Measurements from ENCODE around the gene AMPH. TPM values are rescaled to one million over a fixed set of nuclear protein-coding genes. Genes with fewer than 3 reads are reported as not detected.

The AMPH gene
- total RNA-seq, 4 donors from 2014 or later: 5.0 to 11.8 (median 7.8) TPM

DNA sequence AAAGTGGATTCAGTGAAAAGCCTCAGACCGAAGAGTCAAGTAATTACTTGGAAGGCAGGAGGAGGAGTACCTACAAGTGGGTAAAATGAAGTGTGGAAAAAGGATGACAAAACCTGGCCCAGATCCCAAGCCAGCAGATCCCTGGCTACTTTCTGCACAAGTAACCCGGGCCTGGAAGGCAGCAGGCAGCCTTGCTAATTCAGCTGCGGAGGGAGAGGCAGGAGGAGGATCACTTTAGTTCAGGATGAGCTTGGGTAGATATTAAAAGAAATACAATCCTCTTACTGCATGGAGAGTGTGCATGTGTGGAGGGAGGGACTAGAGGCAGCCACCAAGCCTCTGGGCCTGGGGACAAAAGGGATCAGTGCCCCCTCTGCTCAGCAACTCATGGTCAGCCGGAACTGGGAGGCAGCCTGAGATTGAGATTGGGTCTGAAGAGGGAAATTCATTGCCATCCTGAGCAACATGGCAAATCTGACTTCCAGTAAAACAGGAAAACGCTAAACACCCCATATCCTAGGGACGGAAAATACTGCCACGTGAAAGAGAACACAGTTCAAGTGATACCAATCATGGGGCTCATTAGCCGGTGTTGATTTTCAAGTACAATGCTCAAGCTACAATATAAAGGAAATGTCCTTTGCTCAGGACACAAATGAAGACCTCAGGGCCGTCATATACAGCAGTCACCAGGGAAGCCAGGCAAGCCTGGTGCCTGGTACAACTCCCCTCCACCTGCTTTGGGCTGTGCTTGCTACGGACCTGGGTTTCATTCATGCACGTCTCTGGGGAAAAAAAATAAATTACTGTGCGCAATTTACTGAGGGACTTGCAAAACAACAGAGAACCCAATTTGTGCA, 1.3 kb downstream of the AMPH start:
- H3K27ac ChIP-seq (replicated peaks in 1 of 4): no peak overlapping the region
- peaks cover 0 to 26% (median 4%) of the 10 kb centered on the region in 4 donors for H3K27me3 ChIP-seq
- 58% methylated on average over 12 of the region's 12 CpGs for WGBS
- peaks cover 0 to 5% (median 0%) of the 10 kb centered on the region in 4 donors for H3K9me3 ChIP-seq
- H3K4me3 ChIP-seq: peak overlapping the region; percentile 61 to 74 (median 63)
- TF ChIP-seq EP300 (IDR thresholded peaks at IDR 0.05) (no peak), POLR2AphosphoS5 (IDR thresholded peaks at IDR 0.05) (no peak), POLR2A (IDR thresholded peaks at IDR 0.05; ENCODE audit: low read depth) (no peak)
- TF ChIP-seq, protein P1, sequence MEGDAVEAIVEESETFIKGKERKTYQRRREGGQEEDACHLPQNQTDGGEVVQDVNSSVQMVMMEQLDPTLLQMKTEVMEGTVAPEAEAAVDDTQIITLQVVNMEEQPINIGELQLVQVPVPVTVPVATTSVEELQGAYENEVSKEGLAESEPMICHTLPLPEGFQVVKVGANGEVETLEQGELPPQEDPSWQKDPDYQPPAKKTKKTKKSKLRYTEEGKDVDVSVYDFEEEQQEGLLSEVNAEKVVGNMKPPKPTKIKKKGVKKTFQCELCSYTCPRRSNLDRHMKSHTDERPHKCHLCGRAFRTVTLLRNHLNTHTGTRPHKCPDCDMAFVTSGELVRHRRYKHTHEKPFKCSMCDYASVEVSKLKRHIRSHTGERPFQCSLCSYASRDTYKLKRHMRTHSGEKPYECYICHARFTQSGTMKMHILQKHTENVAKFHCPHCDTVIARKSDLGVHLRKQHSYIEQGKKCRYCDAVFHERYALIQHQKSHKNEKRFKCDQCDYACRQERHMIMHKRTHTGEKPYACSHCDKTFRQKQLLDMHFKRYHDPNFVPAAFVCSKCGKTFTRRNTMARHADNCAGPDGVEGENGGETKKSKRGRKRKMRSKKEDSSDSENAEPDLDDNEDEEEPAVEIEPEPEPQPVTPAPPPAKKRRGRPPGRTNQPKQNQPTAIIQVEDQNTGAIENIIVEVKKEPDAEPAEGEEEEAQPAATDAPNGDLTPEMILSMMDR (IDR thresholded peaks at IDR 0.05): no peak
- intact Hi-C loops (cut with DNase I): no loop called here
- DNase-seq (ENCODE audit: extremely low spot score): no peak
- no peaks in the 10 kb centered on the region for H3K36me3 ChIP-seq
- peaks cover 8 to 23% (median 19%) of the 10 kb centered on the region in 4 donors for H3K4me1 ChIP-seq

DNA sequence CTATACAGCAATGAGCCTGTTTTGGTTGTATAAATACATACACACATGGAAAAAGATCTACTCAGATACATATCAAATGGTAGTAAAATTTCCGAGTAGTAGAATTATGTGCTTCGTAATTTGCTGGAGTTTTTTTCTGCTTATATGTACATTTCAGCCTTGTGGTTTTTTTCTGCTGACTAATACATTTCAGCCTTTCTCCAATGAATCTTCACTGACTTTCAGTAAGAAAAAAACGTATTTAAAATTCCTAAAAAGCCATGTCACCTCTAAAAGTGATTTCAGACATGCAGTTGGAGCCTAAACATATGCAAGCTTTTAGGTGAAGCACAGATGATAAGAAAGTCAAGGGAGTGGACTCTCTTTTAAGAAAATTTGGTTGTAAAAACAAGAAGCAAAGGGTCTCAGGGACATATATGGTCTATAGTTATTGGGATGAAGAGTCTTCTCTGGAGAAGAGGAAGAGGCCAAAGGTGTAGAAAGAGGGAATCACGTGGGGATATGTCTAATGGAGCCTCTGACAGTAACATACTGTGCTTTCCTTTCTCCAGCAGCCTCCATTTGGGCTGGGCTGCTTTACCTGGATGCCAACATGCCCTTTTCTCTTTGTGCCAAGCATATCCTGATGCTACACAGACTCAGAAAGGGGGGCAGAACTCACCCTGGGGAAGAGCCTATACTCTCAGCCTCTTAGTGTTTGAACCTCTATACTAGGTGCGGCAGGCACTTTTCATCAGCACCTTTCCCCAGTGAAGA, 2.4 kb downstream of the AMPH start:
- Histone ChIP-seq H3K36me3 (no peaks in the 10 kb centered on the region), H3K27ac (replicated peaks in 1 of 4) (no peak overlapping the region), H3K9me3 (peaks cover 0 to 5% (median 0%) of the 10 kb centered on the region in 4 donors), H3K4me3 (no peak overlapping the region), H3K4me1 (peaks cover 8 to 23% (median 19%) of the 10 kb centered on the region in 4 donors), H3K27me3 (peaks cover 0 to 26% (median 4%) of the 10 kb centered on the region in 4 donors)
- DNase-seq (ENCODE audit: extremely low spot score): no peak
- intact Hi-C loops (cut with DNase I): no loop called here
- TF ChIP-seq EP300 (IDR thresholded peaks at IDR 0.05): no peak
- TF ChIP-seq, protein P1 (IDR thresholded peaks at IDR 0.05): no peak
- no peak for TF ChIP-seq POLR2A (IDR thresholded peaks at IDR 0.05; ENCODE audit: low read depth)
- no peak for TF ChIP-seq POLR2AphosphoS5 (IDR thresholded peaks at IDR 0.05)
- whole genome bisulfite sequencing: 76% methylated on average over 5 of the region's 5 CpGs

DNA sequence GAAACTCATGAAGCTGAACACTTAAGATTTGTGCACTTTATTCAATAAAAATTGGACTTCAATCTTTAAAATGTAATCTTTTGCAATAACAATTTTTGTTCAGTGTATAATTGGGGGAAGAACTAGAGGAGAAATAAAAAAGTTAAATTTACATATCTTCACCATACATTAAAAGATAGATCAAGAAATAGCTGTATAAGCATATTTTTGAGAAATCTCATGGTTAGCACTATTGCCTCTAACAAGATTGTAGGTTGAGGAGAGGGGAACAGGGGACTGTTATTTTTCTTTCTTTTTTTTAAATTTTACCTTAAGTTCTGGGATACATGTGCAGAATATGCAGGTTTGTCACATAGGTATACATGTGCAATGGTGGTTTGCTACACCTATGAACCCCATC, 5.3 kb downstream of the AMPH start:
- TF ChIP-seq, protein P1 (IDR thresholded peaks at IDR 0.05): no peak
- no peak for TF ChIP-seq POLR2A (IDR thresholded peaks at IDR 0.05; ENCODE audit: low read depth)
- no peak for TF ChIP-seq POLR2AphosphoS5 (IDR thresholded peaks at IDR 0.05)
- TF ChIP-seq EP300 (IDR thresholded peaks at IDR 0.05): no peak
- no peak for DNase-seq (ENCODE audit: extremely low spot score)
- Histone ChIP-seq H3K9me3 (peaks cover 0 to 5% (median 0%) of the 10 kb centered on the region in 4 donors), H3K27ac (replicated peaks in 1 of 4) (no peak overlapping the region), H3K27me3 (peaks cover 0 to 15% (median 4%) of the 10 kb centered on the region in 4 donors), H3K36me3 (no peaks in the 10 kb centered on the region), H3K4me3 (no peak overlapping the region), H3K4me1 (peaks cover 8 to 20% (median 12%) of the 10 kb centered on the region in 4 donors)
- intact Hi-C loops (cut with DNase I): no loop called here

DNA sequence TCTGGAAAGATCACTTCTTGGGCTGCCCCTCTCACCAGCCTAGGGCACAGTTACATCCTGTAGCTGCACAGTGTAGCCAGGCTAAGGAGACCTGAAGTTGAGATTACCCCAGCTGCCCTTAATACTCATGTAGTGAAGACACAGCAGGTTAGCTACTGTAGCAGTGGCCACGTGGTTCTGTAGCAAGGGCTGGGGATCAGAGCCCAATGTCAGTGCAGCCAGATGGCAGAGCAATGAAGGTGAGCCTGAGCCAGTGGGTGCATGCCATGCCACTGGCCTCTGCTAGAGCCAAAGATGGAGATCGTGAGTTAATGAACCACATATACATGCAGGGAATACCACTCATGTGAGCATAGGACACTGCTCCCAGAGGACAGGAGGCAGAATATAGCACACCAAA, 15.5 kb downstream of the AMPH start:
- intact Hi-C loops (cut with DNase I): no loop called here
- no peak for TF ChIP-seq POLR2A (IDR thresholded peaks at IDR 0.05; ENCODE audit: low read depth)
- TF ChIP-seq POLR2AphosphoS5 (IDR thresholded peaks at IDR 0.05): no peak
- TF ChIP-seq, protein P1 (IDR thresholded peaks at IDR 0.05): no peak
- TF ChIP-seq EP300 (IDR thresholded peaks at IDR 0.05): no peak
- no CpG with 5 or more reads among the region's 2 CpGs for WGBS
- no peaks in the 10 kb centered on the region for H3K9me3 ChIP-seq
- no peaks in the 10 kb centered on the region for H3K27me3 ChIP-seq
- no peak overlapping the region for H3K27ac ChIP-seq (replicated peaks in 1 of 4)
- DNase-seq (ENCODE audit: extremely low spot score): no peak
- H3K4me1 ChIP-seq: no peaks in the 10 kb centered on the region
- H3K36me3 ChIP-seq: no peaks in the 10 kb centered on the region
- H3K4me3 ChIP-seq: no peak overlapping the region

Data from esophagus muscularis mucosa (tissue), 4 donors.